ENCODE results near the gene EMSY.

DNA sequence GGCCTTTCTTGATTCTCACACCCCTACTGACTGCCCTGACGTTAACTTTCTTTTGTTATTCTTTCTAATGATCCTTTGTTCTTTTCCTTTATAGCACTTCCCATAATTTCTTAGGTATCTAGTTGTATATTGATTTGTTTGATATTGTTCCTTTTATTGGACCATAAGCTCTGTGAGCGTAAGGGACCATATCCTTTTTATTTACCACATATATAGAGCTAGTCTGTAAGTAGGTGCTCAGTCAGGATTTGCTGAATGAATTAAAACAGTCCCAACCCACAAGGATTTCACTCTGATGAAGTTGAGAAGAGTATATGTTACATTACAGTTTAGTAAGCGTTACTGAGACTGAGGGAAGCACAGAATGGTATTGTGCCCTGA is 68.8 kb downstream of the EMSY start:
- TF ChIP-seq, protein P1, sequence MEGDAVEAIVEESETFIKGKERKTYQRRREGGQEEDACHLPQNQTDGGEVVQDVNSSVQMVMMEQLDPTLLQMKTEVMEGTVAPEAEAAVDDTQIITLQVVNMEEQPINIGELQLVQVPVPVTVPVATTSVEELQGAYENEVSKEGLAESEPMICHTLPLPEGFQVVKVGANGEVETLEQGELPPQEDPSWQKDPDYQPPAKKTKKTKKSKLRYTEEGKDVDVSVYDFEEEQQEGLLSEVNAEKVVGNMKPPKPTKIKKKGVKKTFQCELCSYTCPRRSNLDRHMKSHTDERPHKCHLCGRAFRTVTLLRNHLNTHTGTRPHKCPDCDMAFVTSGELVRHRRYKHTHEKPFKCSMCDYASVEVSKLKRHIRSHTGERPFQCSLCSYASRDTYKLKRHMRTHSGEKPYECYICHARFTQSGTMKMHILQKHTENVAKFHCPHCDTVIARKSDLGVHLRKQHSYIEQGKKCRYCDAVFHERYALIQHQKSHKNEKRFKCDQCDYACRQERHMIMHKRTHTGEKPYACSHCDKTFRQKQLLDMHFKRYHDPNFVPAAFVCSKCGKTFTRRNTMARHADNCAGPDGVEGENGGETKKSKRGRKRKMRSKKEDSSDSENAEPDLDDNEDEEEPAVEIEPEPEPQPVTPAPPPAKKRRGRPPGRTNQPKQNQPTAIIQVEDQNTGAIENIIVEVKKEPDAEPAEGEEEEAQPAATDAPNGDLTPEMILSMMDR (IDR thresholded peaks at IDR 0.05): no peak
- no peak for TF ChIP-seq EP300 (IDR thresholded peaks at IDR 0.05)
- no peak for TF ChIP-seq POLR2AphosphoS5 (IDR thresholded peaks at IDR 0.05)
- TF ChIP-seq POLR2A (IDR thresholded peaks at IDR 0.05): no peak

All from sigmoid colon (tissue), 4 donors.